HepG2 (cell line): ENCODE results near the gene FAM199X. TPM values are rescaled to one million over a fixed set of nuclear protein-coding genes. Genes with fewer than 3 reads are reported as not detected.
A peak's percentile ranks its signal among the peaks of the same experiment; 100 is the strongest.

Experiments used
- ATF4 ChIP-seq, 2 experiments: fragments of 450-650 bp in 1 of 2; sonication (generic) in 1 of 2; formaldehyde crosslinking; IDR thresholded peaks; 2 replicates each; pipeline versions ENCODE4 v1.5.0 to v1.8.0; 2020 to 2022; ENCODE audit warnings: mild to moderate bottlenecking in 1 of 2, missing genetic modification reagents in 1 of 2
- ATF7 ChIP-seq, 2 experiments: fragments of 450-650 bp in 1 of 2; sonication (generic) in 1 of 2; formaldehyde crosslinking in 1 of 2; IDR thresholded peaks; 2 replicates each; pipeline versions ENCODE4 v1.4.0 to v1.6.1; 2016 to 2020; ENCODE audit warnings: antibody characterized with exemption in 1 of 2, mild to moderate bottlenecking in 1 of 2, missing genetic modification reagents in 1 of 2
- EP300 ChIP-seq, 3 experiments: sonication (generic) in 1 of 3; formaldehyde crosslinking in 1 of 3; IDR thresholded peaks; 2 replicates each; pipeline versions ENCODE4 v1.5.1 to v1.6.1; 2011 to 2020; ENCODE audit warnings: low read depth in 2 of 3, low read length in 2 of 3, borderline replicate concordance in 1 of 3, improper control_type of control experiment in 1 of 3, mild to moderate bottlenecking in 1 of 3, missing genetic modification reagents in 1 of 3, moderate library complexity in 1 of 3
- HNRNPK ChIP-seq: fragments of 200-400 bp; formaldehyde crosslinking; IDR thresholded peaks from 2 replicates; pipeline ENCODE4 v1.6.1; 2018; ENCODE audit warnings: low read length, low read depth, moderate library complexity, mild to moderate bottlenecking; ENCODE audit not compliant: poor library complexity, severe bottlenecking
- HOMEZ ChIP-seq: IDR thresholded peaks from 2 replicates; pipeline ENCODE4 v1.6.1; 2016; ENCODE audit warnings: low read depth
- ISX ChIP-seq: sonication (generic); formaldehyde crosslinking; conservative IDR thresholded peaks from 2 replicates; pipeline ENCODE4 v1.5.0; 2020; ENCODE audit warnings: missing genetic modification reagents
- JUNB ChIP-seq: sonication (generic); formaldehyde crosslinking; IDR thresholded peaks from 2 replicates; pipeline ENCODE4 v1.8.0; 2022; ENCODE audit warnings: missing genetic modification reagents, mild to moderate bottlenecking, borderline replicate concordance
- MIER2 ChIP-seq: IDR thresholded peaks from 2 replicates; pipeline ENCODE4 v1.6.1; 2016; ENCODE audit warnings: missing biosample characterization, missing genetic modification reagents
- PHF8 ChIP-seq: sonication (generic); formaldehyde crosslinking; IDR thresholded peaks from 2 replicates; pipeline ENCODE4 v1.5.0; 2020; ENCODE audit warnings: missing genetic modification reagents
- POLR2A ChIP-seq, 2 experiments: IDR thresholded peaks; 2 replicates each; pipeline ENCODE4 v1.6.1; 2011; ENCODE audit warnings: low read depth in 2 of 2, low read length in 2 of 2, mild to moderate bottlenecking in 1 of 2, moderate library complexity in 1 of 2; ENCODE audit not compliant: insufficient read depth in 1 of 2
- SAP130 ChIP-seq: IDR thresholded peaks from 2 replicates; pipeline ENCODE4 v1.6.1; 2016; ENCODE audit warnings: low read depth
- SP5 ChIP-seq: IDR thresholded peaks from 2 replicates; pipeline ENCODE4 v1.6.1; 2016; ENCODE audit warnings: low read depth, borderline replicate concordance
- U2AF1 ChIP-seq: fragments of 200-400 bp; formaldehyde crosslinking; optimal IDR thresholded peaks from 2 replicates; pipeline ENCODE3; 2017; ENCODE audit warnings: mild to moderate bottlenecking, low read depth, low read length
- ZBTB2 ChIP-seq: sonication (generic); formaldehyde crosslinking; IDR thresholded peaks from 2 replicates; pipeline ENCODE4 v1.8.0; 2022; ENCODE audit warnings: low read depth, missing genetic modification reagents
- ZNF343 ChIP-seq: sonication (generic); formaldehyde crosslinking; IDR thresholded peaks from 2 replicates; pipeline ENCODE4 v1.4.0; 2020; ENCODE audit warnings: mild to moderate bottlenecking, missing genetic modification reagents
- ZNF567 ChIP-seq: sonication (generic); formaldehyde crosslinking; IDR thresholded peaks from 2 replicates; pipeline ENCODE4 v1.8.1; 2023; ENCODE audit warnings: mild to moderate bottlenecking, missing genetic modification reagents, borderline replicate concordance
- ZNF7 ChIP-seq: IDR thresholded peaks from 2 replicates; pipeline ENCODE4 v1.6.1; 2016; ENCODE audit warnings: missing biosample characterization, missing genetic modification reagents
- ZNF710 ChIP-seq: sonication (generic); formaldehyde crosslinking; IDR thresholded peaks from 2 replicates; pipeline ENCODE4 v1.5.0; 2020; ENCODE audit warnings: mild to moderate bottlenecking, missing genetic modification reagents, borderline replicate concordance
- ZNF777 ChIP-seq: sonication (generic); formaldehyde crosslinking; IDR thresholded peaks from 2 replicates; pipeline ENCODE4 v1.4.0; 2020; ENCODE audit warnings: missing genetic modification reagents
- polyA plus RNA-seq, 8 experiments: library from polyadenylated mRNA; depleted of rRNA in 3 of 8; stranded (reverse) in 7 of 8; unstranded in 1 of 8; fragments of >200 nt; fragmentation: Illumina TruSeq in 4 of 8; extraction: Trizol in 4 of 8; gene quantifications; 2 replicates each; pipeline versions ENCODE4 v1.2.1 to v1.2.3, GENCODE V29; 2011 to 2016; ENCODE audit warnings: low read depth in 4 of 8, missing spikeins in 1 of 8, mixed read lengths in 1 of 8; ENCODE audit not compliant: insufficient read depth in 1 of 8
- total RNA-seq, 5 experiments: library from RNA; depleted of rRNA; stranded (reverse); fragments of >200 nt; fragmentation: Illumina TruSeq; extraction: Trizol; gene quantifications; 2 replicates each; pipeline ENCODE4 v1.2.3, GENCODE V29; 2016; ENCODE audit warnings: low read depth in 1 of 5
- TF ChIP-seq, protein P1 (sequence below): IDR thresholded peaks from 2 replicates; pipeline ENCODE4 v1.6.1; 2016; ENCODE audit warnings: missing genetic modification reagents, missing compliant biosample characterization

FAM199X gene
- total and polyA plus RNA-seq, 2 of the 13 experiments (the other 11 are each of a cell fraction or from before 2014, with no cell fraction given) = 5.1 to 18.0 TPM

- TF ChIP-seq SP5 (CRISPR knock-in tag) = peak; percentile 17; the same call in 1 of the 2 replicates
- TF ChIP-seq U2AF1 = no peak
- no peak for TF ChIP-seq ZNF710 (CRISPR knock-in tag)
- peak; percentile 58 to 60; a peak in 2 of 4 replicates for TF ChIP-seq POLR2A (IDR thresholded peaks at IDR 0.05; ENCODE audit: insufficient read depth in 1 of 2, low read depth in 2 of 2, low read length in 2 of 2)
- no peak for TF ChIP-seq EP300 (IDR thresholded peaks at IDR 0.05; ENCODE audit: low read depth in 2 of 2, low read length in 2 of 2)
- no peak for TF ChIP-seq EP300 (CRISPR knock-in tag; IDR thresholded peaks at IDR 0.05; ENCODE audit: borderline replicate concordance)
- no peak for TF ChIP-seq HOMEZ (CRISPR knock-in tag)
- no peak for TF ChIP-seq ATF7 (IDR thresholded peaks at IDR 0.05)
- TF ChIP-seq ATF7 (CRISPR knock-in tag; IDR thresholded peaks at IDR 0.05) = no peak
- no peak for TF ChIP-seq ISX (CRISPR knock-in tag)
- TF ChIP-seq SAP130 (CRISPR knock-in tag) = peak; percentile 41; the same call in 1 of the 2 replicates
- peak; percentile 86; the same call in 1 of the 2 replicates for TF ChIP-seq ZBTB2 (CRISPR knock-in tag)
- TF ChIP-seq ZNF777 (CRISPR knock-in tag) = peak; percentile 45; the same call in 1 of the 2 replicates
- TF ChIP-seq ZNF7 (CRISPR knock-in tag) = no peak
- no peak for TF ChIP-seq ATF4 (CRISPR knock-in tag; IDR thresholded peaks at IDR 0.05)
- TF ChIP-seq MIER2 = 0 out of 2 replicates have a peak, but pooled peaks have one; percentile 18
- no peak for TF ChIP-seq ZNF567 (CRISPR knock-in tag)
- TF ChIP-seq ZNF343 = no peak
- TF ChIP-seq, protein P1, sequence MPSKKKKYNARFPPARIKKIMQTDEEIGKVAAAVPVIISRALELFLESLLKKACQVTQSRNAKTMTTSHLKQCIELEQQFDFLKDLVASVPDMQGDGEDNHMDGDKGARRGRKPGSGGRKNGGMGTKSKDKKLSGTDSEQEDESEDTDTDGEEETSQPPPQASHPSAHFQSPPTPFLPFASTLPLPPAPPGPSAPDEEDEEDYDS (CRISPR knock-in tag) = 0 out of 2 replicates have a peak, but pooled peaks have one; percentile 34
- TF ChIP-seq HNRNPK = peak; percentile 30
- peak; percentile 71 for TF ChIP-seq PHF8 (CRISPR knock-in tag)
- TF ChIP-seq JUNB (CRISPR knock-in tag) = no peak
Observed at GRCh38 chrX:104165894-104166734, at the start of gene FAM199X (continued).
